B cell (primary cell): ENCODE data around the gene SLC20A1. TPM values are rescaled to one million over a fixed set of nuclear protein-coding genes. Genes with fewer than 3 reads are reported as not detected.

Experiments
- ATAC-seq: fragments of 200-7000 bp; cut with Tn5 transposase; one replicate; pipeline ENCODE4 v1.10.0; 2021; ENCODE audit warnings: low read depth, mild to moderate bottlenecking, moderate number of reproducible peaks, moderate library complexity
- CTCF ChIA-PET: fragments of 350-600 bp; sonication (Branson Sonifier 250); formaldehyde crosslinking; loops from one replicate; lab custom pipeline; 2021; ENCODE audit warnings: antibody characterized with exemption, inconsistent platforms; lab: Charles Lee
- POLR2A ChIA-PET: fragments of 350-600 bp; sonication (Branson Sonifier 250); formaldehyde crosslinking; loops from one replicate; lab custom pipeline; 2021; ENCODE audit warnings: antibody characterized with exemption; lab: Charles Lee
- DNase-seq: peaks from one replicate; pipeline ENCODE4 v3.0.0; 2013
- H2AFZ ChIP-seq: 2 replicates; pipeline ENCODE4 v1.6.1; 2012; ENCODE audit warnings: mild to moderate bottlenecking, low read depth, low read length; ENCODE audit not compliant: insufficient read depth, poor library complexity, severe bottlenecking
- H3K27ac ChIP-seq, 2 donors: 1 replicate in 1 of 2; 2 replicates in 1 of 2; pipeline ENCODE4 v1.5.1; 2012 to 2013; ENCODE audit warnings: low read length in 2 of 2, mild to moderate bottlenecking in 2 of 2, moderate library complexity in 1 of 2
- H3K27me3 ChIP-seq, 4 experiments: fragments of 200-600 bp in 1 of 4; sonication (generic) in 1 of 4; replicated peaks in 1 of 4; 1 replicate in 2 of 4; 2 replicates in 2 of 4; pipeline versions ENCODE4 v1.6.1 to v1.7.0; 2013 to 2016; ENCODE audit warnings: low read length in 3 of 4, mild to moderate bottlenecking in 2 of 4, mixed read lengths in 1 of 4, moderate library complexity in 1 of 4; ENCODE audit not compliant: insufficient read depth in 4 of 4, control insufficient read depth in 3 of 4; ENCODE audit errors: control extremely low read depth in 1 of 4
- H3K36me3 ChIP-seq, 2 experiments: replicated peaks in 1 of 2; 1 replicate in 1 of 2; 2 replicates in 1 of 2; pipeline versions ENCODE4 v1.6.1 to v1.7.1; 2013; ENCODE audit warnings: low read length in 1 of 2; ENCODE audit not compliant: insufficient read depth in 2 of 2, control insufficient read depth in 1 of 2; ENCODE audit errors: control extremely low read depth in 1 of 2, extremely low read depth in 1 of 2
- H3K4me1 ChIP-seq, 2 donors: fragments of 200-600 bp in 1 of 2; sonication (generic) in 1 of 2; 1 replicate in 1 of 2; 2 replicates in 1 of 2; pipeline versions ENCODE4 v1.5.1 to v1.6.1; 2013 to 2017; ENCODE audit warnings: low read length in 2 of 2; ENCODE audit not compliant: control insufficient read depth in 2 of 2, insufficient read depth in 2 of 2
- H3K4me2 ChIP-seq: replicated peaks from 2 replicates; pipeline ENCODE3; 2012; ENCODE audit warnings: mild to moderate bottlenecking, low read depth, low read length; ENCODE audit not compliant: poor library complexity, severe bottlenecking
- H3K4me3 ChIP-seq, 5 experiments: fragments of 200-600 bp in 1 of 5; sonication (generic) in 1 of 5; 1 replicate in 3 of 5; 2 replicates in 2 of 5; pipeline versions ENCODE4 v1.5.1 to v1.7.0; 2011 to 2016; ENCODE audit warnings: low read length in 4 of 5, mild to moderate bottlenecking in 4 of 5, low read depth in 2 of 5, control low read depth in 1 of 5, moderate library complexity in 1 of 5; ENCODE audit not compliant: insufficient read depth in 1 of 5; ENCODE audit errors: control extremely low read depth in 1 of 5, extremely low read depth in 1 of 5
- H3K79me2 ChIP-seq: fragments of 200-600 bp; sonication (generic); one replicate; pipeline ENCODE4 v1.6.0; 2016; ENCODE audit warnings: low read length; ENCODE audit not compliant: control insufficient read depth, insufficient read depth
- H3K9ac ChIP-seq: fragments of 200-600 bp; sonication (generic); 2 replicates; pipeline ENCODE4 v1.6.1; 2017; ENCODE audit warnings: mild to moderate bottlenecking, low read length, moderate library complexity
- H3K9me3 ChIP-seq, 3 donors: one replicate each; pipeline versions ENCODE4 v1.6.1 to v1.7.1; 2013; ENCODE audit warnings: low read length in 2 of 3; ENCODE audit not compliant: control insufficient read depth in 2 of 3, insufficient read depth in 1 of 3; ENCODE audit errors: control extremely low read depth in 1 of 3
- H4K20me1 ChIP-seq: 2 replicates; pipeline ENCODE4 v1.6.0; 2012; ENCODE audit warnings: mild to moderate bottlenecking, low read length; ENCODE audit not compliant: insufficient read depth, control insufficient read depth, poor library complexity, severe bottlenecking
- H3K27ac Mint-ChIP-seq: one replicate; pipeline ENCODE4 v1.8.0; 2021; ENCODE audit warnings: mixed read lengths
- H3K27me3 Mint-ChIP-seq: one replicate; pipeline ENCODE4 v1.8.0; 2021; ENCODE audit warnings: mixed read lengths
- H3K4me1 Mint-ChIP-seq: one replicate; pipeline ENCODE4 v1.8.0; 2021; ENCODE audit warnings: mixed read lengths
- H3K4me3 Mint-ChIP-seq: one replicate; pipeline ENCODE4 v1.8.0; 2021; ENCODE audit warnings: mixed read lengths
- H3K9me3 Mint-ChIP-seq: one replicate; pipeline ENCODE4 v1.8.0; 2022; ENCODE audit warnings: mixed read lengths; ENCODE audit not compliant: insufficient read depth
- CTCF ChIP-seq: fragments of 200-600 bp; IDR thresholded peaks from one replicate; pipeline ENCODE4 v1.8.0; 2022; ENCODE audit warnings: antibody characterized with exemption, mild to moderate bottlenecking
- EZH2 ChIP-seq: IDR thresholded peaks from 2 replicates; pipeline ENCODE4 v1.6.1; 2012; ENCODE audit warnings: borderline replicate concordance, low read depth, mild to moderate bottlenecking, moderate library complexity, low read length; ENCODE audit not compliant: insufficient read depth, poor library complexity, severe bottlenecking
- WGBS: methylation state at CpG from one replicate; pipeline ENCODE4 v1.1.5; 2013; ENCODE audit warnings: missing lambda C conversion rate; ENCODE audit not compliant: insufficient coverage; 5-methylcytosine and 5-hydroxymethylcytosine counted together
- intact Hi-C: fragments of 100-400 bp; cut with micrococcal nuclease; formaldehyde crosslinking; loops from one replicate; pipeline ENCODE4 v1.10.0; 2022
- polyA plus RNA-seq: library from polyadenylated mRNA; depleted of rRNA; stranded (reverse); fragments of >200 nt; gene quantifications from 2 replicates; pipeline ENCODE4 v1.2.3, GENCODE V29; 2012
- total RNA-seq, 2 donors: library from RNA; stranded (reverse); fragments of 120-200 nt in 1 of 2; gene quantifications; 1 replicate in 1 of 2; 2 replicates in 1 of 2; pipeline versions ENCODE4 v1.2.3 to v1.2.4, GENCODE V29; 2013 to 2022

The SLC20A1 gene
- total and polyA plus RNA-seq, 2 donors (not counting 1 experiment from before 2014, with no cell fraction given): 16.1 to 54.9 TPM

DNA sequence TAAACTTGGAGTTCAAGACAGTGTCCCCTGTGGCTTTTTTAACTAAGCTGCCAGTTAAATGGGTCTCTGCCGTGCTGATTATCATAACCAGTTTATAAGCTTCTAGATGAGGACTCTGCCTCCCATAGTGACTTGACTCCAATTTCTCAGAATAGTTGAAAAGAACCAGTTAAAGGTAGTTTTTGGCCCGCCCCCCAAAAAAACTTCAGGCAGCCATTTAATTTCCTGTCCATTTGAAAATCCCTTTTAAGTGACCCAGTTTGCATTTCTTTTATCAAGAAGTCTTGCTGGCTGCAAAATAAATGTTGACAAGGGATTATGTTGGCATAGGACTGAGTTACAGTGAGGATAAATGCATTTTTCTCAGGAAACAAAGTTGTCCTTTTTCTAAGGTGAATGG is 2.3 kb downstream of the SLC20A1 start:
- H4K20me1 ChIP-seq: peaks cover 19% of the 10 kb centered on the region
- no peak overlapping the region for H3K27ac Mint-ChIP-seq
- no peak overlapping the region for H3K4me2 ChIP-seq
- H3K36me3 ChIP-seq: peaks cover 10 to 42% of the 10 kb centered on the region in 2 experiments
- peaks cover 39% of the 10 kb centered on the region for H3K79me2 ChIP-seq
- no peaks in the 10 kb centered on the region for H3K27me3 Mint-ChIP-seq
- no peak overlapping the region for H3K4me3 ChIP-seq
- no peak overlapping the region for H3K4me3 Mint-ChIP-seq
- H3K4me1 ChIP-seq: peaks cover 15 to 20% of the 10 kb centered on the region in 2 donors
- no peak for DNase-seq
- intact Hi-C loops: loop anchor here (5.0 kb wide), 2 partner anchors 59 to 591 kb away; partner anchors contain the start of gene TMEM87B
- TF ChIP-seq CTCF (no peak), EZH2 (no peak)
- no peak overlapping the region for H3K27ac ChIP-seq
- H3K9me3 ChIP-seq: no peaks in the 10 kb centered on the region
- H3K27me3 ChIP-seq: no peaks in the 10 kb centered on the region
- H3K4me1 Mint-ChIP-seq: peaks cover 30% of the 10 kb centered on the region
- H3K9ac ChIP-seq: no peak overlapping the region
- whole genome bisulfite sequencing: no CpG with 5 or more reads among the region's 2 CpGs
- POLR2A ChIA-PET: interaction anchor here (0.8 kb wide), 1 partner anchor 167 kb away, joined by 3 read pairs; no protein-coding TSS in a partner anchor
- ATAC-seq: no peak
- CTCF ChIA-PET: interaction anchor here (1.0 to 4.3 kb wide), 4 partner anchors 11 to 237 kb away, joined by 3 to 48 read pairs (median 3); no protein-coding TSS in a partner anchor
- no peak overlapping the region for H2AFZ ChIP-seq
- no peaks in the 10 kb centered on the region for H3K9me3 Mint-ChIP-seq

- H3K27me3 Mint-ChIP-seq: no peaks in the 10 kb centered on the region
- H3K4me1 Mint-ChIP-seq: peaks cover 2% of the 10 kb centered on the region
- H3K27ac Mint-ChIP-seq: no peak overlapping the region
- H3K4me3 ChIP-seq: no peak overlapping the region
- no peak overlapping the region for H3K27ac ChIP-seq
- 93% methylated on average over 4 of the region's 4 CpGs for WGBS
- no peaks in the 10 kb centered on the region for H3K4me1 ChIP-seq
- no peak for ATAC-seq
- H3K4me3 Mint-ChIP-seq: no peak overlapping the region
- intact Hi-C loops: no loop called here
- DNase-seq: no peak
- POLR2A ChIA-PET: interaction anchor here (0.7 kb wide), 1 partner anchor 24 kb away, joined by 4 read pairs; no protein-coding TSS in a partner anchor
- H3K9me3 ChIP-seq: no peaks in the 10 kb centered on the region
- no peaks in the 10 kb centered on the region for H4K20me1 ChIP-seq
- peaks cover 1% of the 10 kb centered on the region for H3K79me2 ChIP-seq
- CTCF ChIA-PET: interaction anchor here (1.0 to 1.7 kb wide), 2 partner anchors 69 to 71 kb away, joined by 3 to 6 read pairs; no protein-coding TSS in a partner anchor
- no peaks in the 10 kb centered on the region for H3K27me3 ChIP-seq
- no peak overlapping the region for H3K9ac ChIP-seq
- TF ChIP-seq EZH2 (no peak), CTCF (no peak)
- H3K9me3 Mint-ChIP-seq: no peaks in the 10 kb centered on the region
- no peak overlapping the region for H2AFZ ChIP-seq
- H3K36me3 ChIP-seq: peaks cover 8 to 69% of the 10 kb centered on the region in 2 experiments
- no peak overlapping the region for H3K4me2 ChIP-seq
Observed at GRCh38 chr2:112656679-112657078, 10.9 kb downstream of the SLC20A1 start.
